ENCODE data around the gene RAD9B.

DNA sequence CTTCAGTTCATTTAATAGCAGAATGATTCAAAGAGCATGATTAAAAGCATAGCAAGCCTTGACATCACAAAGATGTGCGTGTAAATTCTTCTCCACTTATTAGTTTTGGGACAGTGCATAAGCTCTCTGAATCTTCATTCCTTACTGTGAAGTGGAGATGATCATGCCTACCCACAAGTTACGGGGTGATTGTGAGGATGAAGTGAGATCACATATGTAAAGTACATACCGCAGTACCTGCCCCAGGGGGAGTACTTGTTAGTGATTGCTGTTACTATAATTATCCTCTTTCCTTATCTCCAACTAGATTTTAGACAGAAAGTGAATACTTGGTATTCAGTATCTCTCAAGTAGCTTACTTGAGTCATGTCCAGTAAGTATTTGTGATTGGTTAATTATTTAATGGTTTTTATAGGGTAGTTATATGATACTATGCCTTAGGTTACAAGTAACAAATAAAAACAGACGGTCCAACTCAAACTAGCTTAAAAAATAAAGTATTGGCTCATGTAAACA is 6.0 kb downstream of the RAD9B start:
- TF ChIP-seq POLR2A (IDR thresholded peaks at IDR 0.05; ENCODE audit: low read length) (no peak), GATA1 (IDR thresholded peaks at IDR 0.05; ENCODE audit: low read depth, low read length) (no peak)
